Brain microvascular endothelial cell (primary cell): ENCODE measurements around the gene OLIG2.

Source experiments
- DNase-seq: peaks from one replicate; pipeline ENCODE4 v3.0.0-alpha.2; 2020
- H3K27ac ChIP-seq: fragments of 250-450 bp; sonication (Bioruptor Pico); 2 replicates; pipeline ENCODE4 v1.5.1; 2020; ENCODE audit warnings: mild to moderate bottlenecking, moderate library complexity
- H3K27me3 ChIP-seq: fragments of 250-450 bp; sonication (Bioruptor Pico); replicated peaks from 2 replicates; pipeline ENCODE4 v1.5.1; 2020; ENCODE audit warnings: mild to moderate bottlenecking
- H3K36me3 ChIP-seq: fragments of 250-450 bp; sonication (Bioruptor Pico); replicated peaks from 2 replicates; pipeline ENCODE4 v1.5.1; 2020; ENCODE audit warnings: mild to moderate bottlenecking
- H3K4me3 ChIP-seq: 2 replicates; pipeline ENCODE4 v1.5.1; 2011; ENCODE audit warnings: low read depth, mild to moderate bottlenecking, control low read depth, low read length, moderate library complexity
- in situ Hi-C: cut with HindIII; loops from 2 replicates; pipeline ENCODE4 v1.10.0; 2017; ENCODE audit warnings: low sequenced_read_pairs, low pct_ligation_motif_present
- TF ChIP-seq, protein P1 (sequence below): IDR thresholded peaks from 2 replicates; pipeline ENCODE4 v1.5.1; 2011; ENCODE audit warnings: low read depth, mild to moderate bottlenecking, moderate library complexity, low read length, control low read depth, inconsistent platforms; ENCODE audit errors: missing control alignments

The OLIG2 gene

DNA sequence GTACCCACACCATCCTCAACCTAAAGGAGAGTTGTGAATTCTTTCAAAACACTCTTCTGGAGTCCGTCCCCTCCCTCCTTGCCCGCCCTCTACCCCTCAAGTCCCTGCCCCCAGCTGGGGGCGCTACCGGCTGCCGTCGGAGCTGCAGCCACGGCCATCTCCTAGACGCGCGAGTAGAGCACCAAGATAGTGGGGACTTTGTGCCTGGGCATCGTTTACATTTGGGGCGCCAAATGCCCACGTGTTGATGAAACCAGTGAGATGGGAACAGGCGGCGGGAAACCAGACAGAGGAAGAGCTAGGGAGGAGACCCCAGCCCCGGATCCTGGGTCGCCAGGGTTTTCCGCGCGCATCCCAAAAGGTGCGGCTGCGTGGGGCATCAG is 638 bp upstream of the OLIG2 start:
- in situ Hi-C loops = no loop called here
- TF ChIP-seq, protein P1, sequence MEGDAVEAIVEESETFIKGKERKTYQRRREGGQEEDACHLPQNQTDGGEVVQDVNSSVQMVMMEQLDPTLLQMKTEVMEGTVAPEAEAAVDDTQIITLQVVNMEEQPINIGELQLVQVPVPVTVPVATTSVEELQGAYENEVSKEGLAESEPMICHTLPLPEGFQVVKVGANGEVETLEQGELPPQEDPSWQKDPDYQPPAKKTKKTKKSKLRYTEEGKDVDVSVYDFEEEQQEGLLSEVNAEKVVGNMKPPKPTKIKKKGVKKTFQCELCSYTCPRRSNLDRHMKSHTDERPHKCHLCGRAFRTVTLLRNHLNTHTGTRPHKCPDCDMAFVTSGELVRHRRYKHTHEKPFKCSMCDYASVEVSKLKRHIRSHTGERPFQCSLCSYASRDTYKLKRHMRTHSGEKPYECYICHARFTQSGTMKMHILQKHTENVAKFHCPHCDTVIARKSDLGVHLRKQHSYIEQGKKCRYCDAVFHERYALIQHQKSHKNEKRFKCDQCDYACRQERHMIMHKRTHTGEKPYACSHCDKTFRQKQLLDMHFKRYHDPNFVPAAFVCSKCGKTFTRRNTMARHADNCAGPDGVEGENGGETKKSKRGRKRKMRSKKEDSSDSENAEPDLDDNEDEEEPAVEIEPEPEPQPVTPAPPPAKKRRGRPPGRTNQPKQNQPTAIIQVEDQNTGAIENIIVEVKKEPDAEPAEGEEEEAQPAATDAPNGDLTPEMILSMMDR = no peak
- Histone ChIP-seq H3K4me3 (no peak overlapping the region), H3K27me3 (peaks cover 99% of the 10 kb centered on the region), H3K36me3 (no peaks in the 10 kb centered on the region), H3K27ac (no peak overlapping the region)
- DNase-seq = no peak

DNA sequence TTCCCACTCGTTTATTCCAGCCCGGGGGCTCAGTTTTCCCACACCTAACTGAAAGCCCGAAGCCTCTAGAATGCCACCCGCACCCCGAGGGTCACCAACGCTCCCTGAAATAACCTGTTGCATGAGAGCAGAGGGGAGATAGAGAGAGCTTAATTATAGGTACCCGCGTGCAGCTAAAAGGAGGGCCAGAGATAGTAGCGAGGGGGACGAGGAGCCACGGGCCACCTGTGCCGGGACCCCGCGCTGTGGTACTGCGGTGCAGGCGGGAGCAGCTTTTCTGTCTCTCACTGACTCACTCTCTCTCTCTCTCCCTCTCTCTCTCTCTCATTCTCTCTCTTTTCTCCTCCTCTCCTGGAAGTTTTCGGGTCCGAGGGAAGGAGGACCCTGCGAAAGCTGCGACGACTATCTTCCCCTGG is 716 bp downstream of the OLIG2 start:
- no peak overlapping the region for H3K27ac ChIP-seq
- H3K4me3 ChIP-seq = no peak overlapping the region
- in situ Hi-C loops = no loop called here
- no peaks in the 10 kb centered on the region for H3K36me3 ChIP-seq
- TF ChIP-seq, protein P1 = no peak
- peaks cover 100% of the 10 kb centered on the region for H3K27me3 ChIP-seq
- DNase-seq = no peak

DNA sequence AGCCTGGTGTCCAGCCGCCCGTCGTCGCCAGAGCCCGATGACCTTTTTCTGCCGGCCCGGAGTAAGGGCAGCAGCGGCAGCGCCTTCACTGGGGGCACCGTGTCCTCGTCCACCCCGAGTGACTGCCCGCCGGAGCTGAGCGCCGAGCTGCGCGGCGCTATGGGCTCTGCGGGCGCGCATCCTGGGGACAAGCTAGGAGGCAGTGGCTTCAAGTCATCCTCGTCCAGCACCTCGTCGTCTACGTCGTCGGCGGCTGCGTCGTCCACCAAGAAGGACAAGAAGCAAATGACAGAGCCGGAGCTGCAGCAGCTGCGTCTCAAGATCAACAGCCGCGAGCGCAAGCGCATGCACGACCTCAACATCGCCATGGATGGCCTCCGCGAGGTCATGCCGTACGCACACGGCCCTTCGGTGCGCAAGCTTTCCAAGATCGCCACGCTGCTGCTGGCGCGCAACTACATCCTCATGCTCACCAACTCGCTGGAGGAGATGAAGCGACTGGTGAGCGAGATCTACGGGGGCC is 1.2 kb downstream of the OLIG2 start:
- H3K27ac ChIP-seq = no peak overlapping the region
- DNase-seq = no peak
- peaks cover 100% of the 10 kb centered on the region for H3K27me3 ChIP-seq
- H3K36me3 ChIP-seq = no peaks in the 10 kb centered on the region
- H3K4me3 ChIP-seq = no peak overlapping the region
- in situ Hi-C loops = no loop called here
- TF ChIP-seq, protein P1 = no peak

DNA sequence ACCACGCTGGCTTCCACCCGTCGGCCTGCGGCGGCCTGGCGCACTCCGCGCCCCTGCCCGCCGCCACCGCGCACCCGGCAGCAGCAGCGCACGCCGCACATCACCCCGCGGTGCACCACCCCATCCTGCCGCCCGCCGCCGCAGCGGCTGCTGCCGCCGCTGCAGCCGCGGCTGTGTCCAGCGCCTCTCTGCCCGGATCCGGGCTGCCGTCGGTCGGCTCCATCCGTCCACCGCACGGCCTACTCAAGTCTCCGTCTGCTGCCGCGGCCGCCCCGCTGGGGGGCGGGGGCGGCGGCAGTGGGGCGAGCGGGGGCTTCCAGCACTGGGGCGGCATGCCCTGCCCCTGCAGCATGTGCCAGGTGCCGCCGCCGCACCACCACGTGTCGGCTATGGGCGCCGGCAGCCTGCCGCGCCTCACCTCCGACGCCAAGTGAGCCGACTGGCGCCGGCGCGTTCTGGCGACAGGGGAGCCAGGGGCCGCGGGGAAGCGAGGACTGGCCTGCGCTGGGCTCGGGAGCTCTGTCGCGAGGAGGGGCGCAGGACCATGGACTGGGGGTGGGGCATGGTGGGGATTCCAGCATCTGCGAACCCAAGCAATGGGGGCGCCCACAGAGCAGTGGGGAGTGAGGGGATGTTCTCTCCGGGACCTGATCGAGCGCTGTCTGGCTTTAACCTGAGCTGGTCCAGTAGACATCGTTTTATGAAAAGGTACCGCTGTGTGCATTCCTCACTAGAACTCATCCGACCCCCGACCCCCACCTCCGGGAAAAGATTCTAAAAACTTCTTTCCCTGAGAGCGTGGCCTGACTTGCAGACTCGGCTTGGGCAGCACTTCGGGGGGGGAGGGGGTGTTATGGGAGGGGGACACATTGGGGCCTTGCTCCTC is 1.9 kb downstream of the OLIG2 start:
- DNase-seq = no peak
- in situ Hi-C loops = no loop called here
- peaks cover 100% of the 10 kb centered on the region for H3K27me3 ChIP-seq
- TF ChIP-seq, protein P1 = no peak
- no peak overlapping the region for H3K27ac ChIP-seq
- no peak overlapping the region for H3K4me3 ChIP-seq
- no peaks in the 10 kb centered on the region for H3K36me3 ChIP-seq

DNA sequence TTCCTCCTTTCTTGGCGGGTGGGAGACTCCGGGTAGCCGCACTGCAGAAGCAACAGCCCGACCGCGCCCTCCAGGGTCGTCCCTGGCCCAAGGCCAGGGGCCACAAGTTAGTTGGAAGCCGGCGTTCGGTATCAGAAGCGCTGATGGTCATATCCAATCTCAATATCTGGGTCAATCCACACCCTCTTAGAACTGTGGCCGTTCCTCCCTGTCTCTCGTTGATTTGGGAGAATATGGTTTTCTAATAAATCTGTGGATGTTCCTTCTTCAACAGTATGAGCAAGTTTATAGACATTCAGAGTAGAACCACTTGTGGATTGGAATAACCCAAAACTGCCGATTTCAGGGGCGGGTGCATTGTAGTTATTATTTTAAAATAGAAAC is 2.5 kb downstream of the OLIG2 start:
- in situ Hi-C loops = no loop called here
- DNase-seq = no peak
- TF ChIP-seq, protein P1 = no peak
- Histone ChIP-seq H3K4me3 (no peak overlapping the region), H3K27ac (no peak overlapping the region), H3K36me3 (no peaks in the 10 kb centered on the region), H3K27me3 (peaks cover 99% of the 10 kb centered on the region)
